AG04450 (cell line): ENCODE measurements around the gene FAM110D. TPM values are rescaled to one million over a fixed set of nuclear protein-coding genes. Genes with fewer than 3 reads are reported as not detected.

Experiments
- CTCF ChIA-PET: fragments of 300-600, 350-600 bp; formaldehyde crosslinking; extraction: SDS; loops from one replicate; lab custom pipeline; 2022; ENCODE audit warnings: antibody characterized with exemption, inconsistent platforms; lab: Charles Lee
- POLR2A ChIA-PET: fragments of 350-600 bp; formaldehyde crosslinking; extraction: SDS; loops from one replicate; lab custom pipeline; 2021; ENCODE audit warnings: antibody characterized with exemption, inconsistent platforms; lab: Yijun Ruan, JAX
- DNase-seq: peaks from one replicate; pipeline ENCODE4 v3.0.0-alpha.2; 2011; ENCODE audit warnings: low read depth, low spot score
- H3K27ac ChIP-seq: one replicate; pipeline ENCODE4 v1.5.1; 2012; ENCODE audit warnings: low read depth, low read length, control low read depth
- H3K27me3 ChIP-seq: one replicate; pipeline ENCODE4 v1.6.0; 2012; ENCODE audit warnings: low read length; ENCODE audit not compliant: control insufficient read depth, insufficient read depth
- H3K4me3 ChIP-seq: 2 replicates; pipeline ENCODE4 v1.5.1; 2011; ENCODE audit warnings: mild to moderate bottlenecking, low read depth, low read length, control low read depth
- H3K9me3 ChIP-seq: 2 replicates; pipeline ENCODE4 v1.5.1; 2012; ENCODE audit warnings: low read length; ENCODE audit not compliant: control insufficient read depth, insufficient read depth
- CTCF ChIP-seq: IDR thresholded peaks from 2 replicates; pipeline ENCODE4 v1.5.1; 2011; ENCODE audit warnings: low read depth, low read length, control low read depth, inconsistent platforms
- polyA plus RNA-seq: library from polyadenylated mRNA; depleted of rRNA; stranded (reverse); fragments of >200 nt; gene quantifications from 2 replicates; pipeline ENCODE4 v1.2.3, GENCODE V29; 2011

Gene FAM110D
- polyA plus RNA-seq, 1 experiment, result not detected

- no peak for TF ChIP-seq CTCF
- ChIA-PET CTCF (interaction anchor here (1.0 to 1.1 kb wide), 2 partner anchors 28 to 256 kb away, joined by 3 read pairs; no protein-coding TSS in a partner anchor), POLR2A (interaction anchor here (0.7 kb wide), 1 partner anchor 16 kb away, joined by 3 read pairs; no protein-coding TSS in a partner anchor)
- Histone ChIP-seq H3K4me3 (no peak overlapping the region), H3K9me3 (no peaks in the 10 kb centered on the region; the same call in 1 of the 2 replicates), H3K27me3 (peaks cover 30% of the 10 kb centered on the region), H3K27ac (no peak overlapping the region)
- no peak for DNase-seq
These were observed 1.9 kb downstream of the FAM110D start for GRCh38 chr1:26160527-26161414.

GRCh38 chr1:26161415-26162219 is 2.7 kb downstream of the FAM110D start:
- H3K27ac ChIP-seq, result no peak overlapping the region
- ChIA-PET CTCF (interaction anchor here (1.0 to 1.1 kb wide), 2 partner anchors 29 to 255 kb away, joined by 3 read pairs; no protein-coding TSS in a partner anchor), POLR2A (no interaction called here)
- no peak for DNase-seq
- H3K4me3 ChIP-seq, result peak overlapping the region; percentile 46
- no peaks in the 10 kb centered on the region; the same call in 1 of the 2 replicates for H3K9me3 ChIP-seq
- TF ChIP-seq CTCF, result 0 out of 2 replicates have a peak, but pooled peaks have one; percentile 24
- H3K27me3 ChIP-seq, result peaks cover 27% of the 10 kb centered on the region

GRCh38 chr1:26162220-26162709 is 3.4 kb downstream of the FAM110D start:
- POLR2A ChIA-PET, result no interaction called here
- H3K4me3 ChIP-seq, result peak overlapping the region; percentile 45
- H3K9me3 ChIP-seq, result no peaks in the 10 kb centered on the region; the same call in 1 of the 2 replicates
- no peak for DNase-seq
- CTCF ChIA-PET, result interaction anchor here (0.8 to 1.6 kb wide), 2 partner anchors 18 to 19 kb away, joined by 6 to 7 read pairs; no protein-coding TSS in a partner anchor
- no peak for TF ChIP-seq CTCF
- H3K27me3 ChIP-seq, result peaks cover 25% of the 10 kb centered on the region
- no peak overlapping the region for H3K27ac ChIP-seq

- peaks cover 19% of the 10 kb centered on the region for H3K27me3 ChIP-seq
- H3K9me3 ChIP-seq, result no peaks in the 10 kb centered on the region; the same call in 1 of the 2 replicates
- TF ChIP-seq CTCF, result no peak
- DNase-seq, result no peak
- no peak overlapping the region for H3K27ac ChIP-seq
- ChIA-PET POLR2A (no interaction called here), CTCF (interaction anchor here (0.6 to 1.6 kb wide), 8 partner anchors 10 to 556 kb away, joined by 3 to 13 read pairs (median 4); no protein-coding TSS in a partner anchor)
- H3K4me3 ChIP-seq, result no peak overlapping the region
These were observed 4.8 kb downstream of the FAM110D start for GRCh38 chr1:26163684-26164035.
